Gastroesophageal sphincter (tissue), 4 donors: ENCODE measurements around the gene SCAI. TPM values are rescaled to one million over a fixed set of nuclear protein-coding genes. Genes with fewer than 3 reads are reported as not detected.
"Not testable (repeated sequence)": the region's sequence is repeated elsewhere in the genome, so short reads cannot be mapped to it uniquely, and the experiment has no call there.

Experiments used
- ATAC-seq: fragments of 150-250 bp; one replicate; pipeline ENCODE4 v1.9.1; 2016; ENCODE audit warnings: mild to moderate bottlenecking, moderate library complexity
- H3K27ac ChIP-seq, 4 donors: fragments of 200-600 bp; sonication (generic) in 3 of 4; 1 replicate in 3 of 4; 2 replicates in 1 of 4; pipeline ENCODE4 v1.5.1; 2016 to 2019
- H3K27me3 ChIP-seq: fragments of 200-600 bp; sonication (generic); one replicate; pipeline ENCODE4 v1.5.1; 2019
- H3K36me3 ChIP-seq, 2 donors: fragments of 200-600 bp; sonication (generic); one replicate each; pipeline ENCODE4 v1.5.1; 2019; ENCODE audit warnings: control low read depth in 1 of 2
- H3K4me1 ChIP-seq, 3 donors: fragments of 200-600 bp; sonication (generic); 1 replicate in 2 of 3; 2 replicates in 1 of 3; pipeline ENCODE4 v1.5.1; 2016 to 2019; ENCODE audit warnings: control low read depth in 2 of 3
- H3K4me3 ChIP-seq, 2 donors: fragments of 200-600 bp; sonication (generic); one replicate each; pipeline ENCODE4 v1.5.1; 2019; ENCODE audit warnings: mild to moderate bottlenecking in 1 of 2, moderate library complexity in 1 of 2
- H3K9me3 ChIP-seq, 3 donors: fragments of 200-600 bp; sonication (generic); one replicate each; pipeline ENCODE4 v1.5.1; 2017 to 2019; ENCODE audit warnings: control low read depth in 2 of 3
- EP300 ChIP-seq: sonication (generic); formaldehyde crosslinking; IDR thresholded peaks from one replicate; pipeline ENCODE4 v1.6.1; 2017; ENCODE audit warnings: antibody characterized with exemption, mild to moderate bottlenecking
- POLR2A ChIP-seq, 2 donors: fragments of 450-650 bp; IDR thresholded peaks; one replicate each; pipeline ENCODE4 v1.6.1; 2017; ENCODE audit warnings: antibody characterized with exemption in 2 of 2, mild to moderate bottlenecking in 2 of 2, moderate library complexity in 1 of 2
- POLR2AphosphoS5 ChIP-seq: sonication (generic); formaldehyde crosslinking; IDR thresholded peaks from one replicate; pipeline ENCODE4 v1.6.1; 2017; ENCODE audit warnings: antibody characterized with exemption
- WGBS, 2 donors: methylation state at CpG; one replicate each; pipeline ENCODE4 v1.1.5; 2018; ENCODE audit warnings: low coverage in 1 of 2; 5-methylcytosine and 5-hydroxymethylcytosine counted together
- total RNA-seq, 4 donors: library from RNA; depleted of rRNA; stranded (reverse); fragments of >200 nt; gene quantifications; one replicate each; pipeline ENCODE4 v1.1.0, GENCODE V29; 2016
- TF ChIP-seq, protein P1 (sequence below), 4 experiments: fragments of 200-600 bp in 2 of 4; fragments of 450-650 bp in 2 of 4; sonication (generic) in 1 of 4; IDR thresholded peaks; one replicate each; pipeline ENCODE4 v1.5.1; 2017 to 2019; ENCODE audit warnings: antibody characterized with exemption in 4 of 4, mild to moderate bottlenecking in 2 of 4, moderate library complexity in 2 of 4

Gene SCAI
- total RNA-seq, 4 donors from 2014 or later: 6.9 to 15.9 (median 7.7) TPM

DNA sequence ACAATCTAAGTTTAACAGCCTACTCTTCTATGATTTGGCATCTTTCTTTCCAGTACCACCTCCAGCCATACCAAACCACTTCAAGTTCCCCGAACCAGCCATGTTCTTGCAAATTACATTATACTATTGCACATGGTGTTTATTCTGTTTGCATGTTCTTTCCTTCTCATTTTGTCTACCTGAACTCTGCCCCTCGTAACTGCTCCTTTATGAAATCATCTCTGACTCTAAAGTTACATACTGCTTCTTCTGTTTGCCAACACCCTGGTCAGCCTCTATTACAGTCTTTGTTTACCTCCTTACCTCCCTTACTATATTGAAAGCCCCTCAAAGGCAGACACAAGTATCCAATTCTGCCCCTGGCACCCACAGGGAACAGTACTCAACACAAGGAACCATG is 40.2 kb upstream of the SCAI start:
- Histone ChIP-seq H3K4me3 (no peak overlapping the region), H3K27me3 (no peaks in the 10 kb centered on the region), H3K9me3 (no peaks in the 10 kb centered on the region), H3K27ac (peak overlapping the region in 3 of 4 donors; percentile 16 to 35 (median 35)), H3K36me3 (no peaks in the 10 kb centered on the region), H3K4me1 (peaks cover 0 to 62% (median 26%) of the 10 kb centered on the region in 3 donors)
- no peak for TF ChIP-seq EP300
- TF ChIP-seq, protein P1, sequence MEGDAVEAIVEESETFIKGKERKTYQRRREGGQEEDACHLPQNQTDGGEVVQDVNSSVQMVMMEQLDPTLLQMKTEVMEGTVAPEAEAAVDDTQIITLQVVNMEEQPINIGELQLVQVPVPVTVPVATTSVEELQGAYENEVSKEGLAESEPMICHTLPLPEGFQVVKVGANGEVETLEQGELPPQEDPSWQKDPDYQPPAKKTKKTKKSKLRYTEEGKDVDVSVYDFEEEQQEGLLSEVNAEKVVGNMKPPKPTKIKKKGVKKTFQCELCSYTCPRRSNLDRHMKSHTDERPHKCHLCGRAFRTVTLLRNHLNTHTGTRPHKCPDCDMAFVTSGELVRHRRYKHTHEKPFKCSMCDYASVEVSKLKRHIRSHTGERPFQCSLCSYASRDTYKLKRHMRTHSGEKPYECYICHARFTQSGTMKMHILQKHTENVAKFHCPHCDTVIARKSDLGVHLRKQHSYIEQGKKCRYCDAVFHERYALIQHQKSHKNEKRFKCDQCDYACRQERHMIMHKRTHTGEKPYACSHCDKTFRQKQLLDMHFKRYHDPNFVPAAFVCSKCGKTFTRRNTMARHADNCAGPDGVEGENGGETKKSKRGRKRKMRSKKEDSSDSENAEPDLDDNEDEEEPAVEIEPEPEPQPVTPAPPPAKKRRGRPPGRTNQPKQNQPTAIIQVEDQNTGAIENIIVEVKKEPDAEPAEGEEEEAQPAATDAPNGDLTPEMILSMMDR (IDR thresholded peaks at IDR 0.05): no peak
- no peak for TF ChIP-seq POLR2AphosphoS5
- no peak for TF ChIP-seq POLR2A (IDR thresholded peaks at IDR 0.05)
- 75 to 76% methylated on average over 2 of the region's 2 CpGs for WGBS, 2 donors
- no peak for ATAC-seq

DNA sequence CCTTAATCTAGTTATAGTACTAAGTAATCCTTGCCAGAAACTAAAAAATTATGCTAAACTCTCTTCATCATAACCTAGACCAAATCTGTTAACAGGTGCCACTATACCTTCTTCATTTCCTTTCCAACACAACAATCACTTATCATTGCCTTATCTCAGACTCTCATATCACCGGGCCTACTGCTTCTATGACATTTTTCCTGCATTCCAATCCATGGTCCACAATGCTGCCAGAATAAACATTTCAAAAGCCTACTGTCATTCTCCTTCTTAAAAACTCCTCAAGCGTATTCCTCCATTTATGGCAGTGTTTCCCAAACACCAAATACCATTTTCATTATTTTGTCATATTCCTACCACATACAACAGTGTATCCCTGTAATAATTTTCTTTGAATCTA is 39.7 kb upstream of the SCAI start:
- peaks cover 0 to 56% (median 21%) of the 10 kb centered on the region in 3 donors for H3K4me1 ChIP-seq
- H3K27me3 ChIP-seq: no peaks in the 10 kb centered on the region
- no peak overlapping the region for H3K4me3 ChIP-seq
- TF ChIP-seq, protein P1 (IDR thresholded peaks at IDR 0.05): no peak
- TF ChIP-seq POLR2AphosphoS5: no peak
- ATAC-seq: no peak
- H3K36me3 ChIP-seq: no peaks in the 10 kb centered on the region
- WGBS, 2 donors: 15 to 28% methylated on average over 2 of the region's 2 CpGs
- H3K9me3 ChIP-seq: no peaks in the 10 kb centered on the region
- H3K27ac ChIP-seq: peak overlapping the region in 2 of 4 donors; percentile 35

DNA sequence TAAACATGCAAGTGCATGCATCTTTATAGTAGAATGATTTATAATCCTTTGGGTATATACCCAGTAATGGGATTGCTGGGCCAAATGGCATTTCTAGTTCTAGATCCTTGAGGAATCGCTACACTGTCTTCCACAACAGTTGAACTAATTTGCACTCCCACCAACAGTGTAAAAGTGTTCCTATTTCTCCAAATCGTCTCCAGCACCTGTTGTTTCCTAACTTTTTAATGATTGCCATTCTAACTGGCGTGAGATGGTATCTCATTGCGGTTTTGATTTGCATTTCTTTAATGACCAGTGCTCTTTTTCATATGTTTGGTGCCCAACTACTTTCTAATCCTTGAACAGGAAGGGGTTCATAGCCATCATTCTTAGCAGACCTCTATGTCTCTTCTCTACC is 38.4 kb upstream of the SCAI start:
- not testable (repeated sequence) for H3K36me3 ChIP-seq, ATAC-seq, H3K4me3 ChIP-seq, H3K9me3 ChIP-seq, H3K27ac ChIP-seq, H3K27me3 ChIP-seq
- H3K4me1 ChIP-seq: peaks cover 0 to 54% (median 12%) of the 10 kb centered on the region in 3 donors
- WGBS, 2 donors: 90 to 94% methylated on average over 2 to 4 of the region's 4 CpGs

DNA sequence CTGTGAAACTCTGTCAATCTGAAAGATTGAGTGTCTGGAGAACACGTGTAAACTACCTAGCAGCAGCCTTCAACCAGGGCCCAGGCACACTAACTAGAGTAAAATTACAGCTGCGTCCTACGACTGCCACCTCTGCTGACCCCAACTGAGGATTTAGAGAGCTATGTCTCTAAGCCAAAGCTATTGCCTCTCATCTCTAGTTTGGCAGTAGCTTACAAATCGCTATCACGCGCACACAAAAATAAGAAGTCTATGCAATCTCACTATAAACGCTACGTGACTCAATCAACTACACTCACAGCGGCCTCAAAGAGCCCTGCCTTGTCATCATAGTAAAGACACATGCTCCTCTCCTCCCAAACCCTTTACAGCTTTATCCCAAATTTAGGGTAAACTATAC is 37.5 kb upstream of the SCAI start:
- Histone ChIP-seq H3K36me3 (no peaks in the 10 kb centered on the region), H3K27ac (no peak overlapping the region), H3K4me3 (no peak overlapping the region), H3K9me3 (no peaks in the 10 kb centered on the region), H3K4me1 (peaks cover 0 to 54% (median 12%) of the 10 kb centered on the region in 3 donors), H3K27me3 (no peaks in the 10 kb centered on the region)
- TF ChIP-seq POLR2AphosphoS5: no peak
- TF ChIP-seq, protein P1 (IDR thresholded peaks at IDR 0.05): no peak
- no peak for TF ChIP-seq POLR2A (IDR thresholded peaks at IDR 0.05)
- TF ChIP-seq EP300: no peak
- no peak for ATAC-seq
- WGBS, 2 donors: 64 to 88% methylated on average over 3 to 9 of the region's 9 CpGs

DNA sequence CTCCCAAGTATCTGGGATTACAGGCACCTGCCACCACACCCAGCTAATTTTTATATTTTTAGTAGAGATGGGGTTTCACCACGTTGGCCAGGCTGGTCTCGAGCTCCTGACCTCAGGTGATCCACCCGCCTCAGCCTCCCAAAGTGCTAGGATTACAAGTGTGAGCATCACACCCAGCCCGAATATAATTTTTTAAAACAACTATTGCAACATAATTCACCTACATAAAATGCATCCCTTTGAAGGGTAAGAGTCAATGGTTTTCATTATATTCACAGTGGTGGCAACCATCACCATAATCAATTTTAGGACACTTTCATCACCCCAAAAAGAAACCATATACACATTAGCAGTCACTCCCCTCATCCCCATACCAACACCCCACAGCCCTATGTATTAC is 36.4 kb upstream of the SCAI start:
- 84 to 93% methylated on average over 3 to 4 of the region's 4 CpGs for WGBS, 2 donors
- not testable (repeated sequence) for H3K4me3 ChIP-seq, ATAC-seq, H3K27me3 ChIP-seq, H3K9me3 ChIP-seq, H3K36me3 ChIP-seq, H3K27ac ChIP-seq
- H3K4me1 ChIP-seq: peaks cover 0 to 48% (median 12%) of the 10 kb centered on the region in 3 donors

DNA sequence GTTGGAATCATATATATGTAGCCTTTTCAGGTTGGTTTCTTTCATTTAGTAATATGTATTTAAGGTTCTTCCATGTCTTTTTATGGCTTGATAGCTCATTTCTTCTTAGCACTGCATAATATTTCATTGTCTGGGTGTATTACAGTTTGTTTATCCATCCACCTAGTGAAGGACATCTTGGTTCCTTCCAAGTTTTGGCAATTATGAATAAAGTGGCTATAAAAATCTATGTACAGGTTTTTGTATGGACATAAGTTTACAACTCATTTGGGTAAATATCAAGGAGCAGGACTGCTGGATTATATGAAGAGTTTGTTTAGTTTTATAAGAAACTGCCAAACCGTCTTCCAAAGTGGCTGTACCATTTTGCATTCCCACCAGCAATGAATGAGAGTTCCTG is 34.6 kb upstream of the SCAI start:
- TF ChIP-seq, protein P1 (IDR thresholded peaks at IDR 0.05): no peak
- TF ChIP-seq POLR2A (IDR thresholded peaks at IDR 0.05) (no peak), POLR2AphosphoS5 (no peak), EP300 (no peak)
- no peak for ATAC-seq
- WGBS, 2 donors: 83% methylated on average over 1 of the region's 1 CpG
- no peaks in the 10 kb centered on the region for H3K27me3 ChIP-seq
- peaks cover 0 to 7% of the 10 kb centered on the region in 2 donors for H3K36me3 ChIP-seq
- no peak overlapping the region for H3K4me3 ChIP-seq
- no peak overlapping the region for H3K27ac ChIP-seq
- H3K9me3 ChIP-seq: no peaks in the 10 kb centered on the region
- peaks cover 0 to 48% (median 5%) of the 10 kb centered on the region in 3 donors for H3K4me1 ChIP-seq
